Mesothelial cell of epicardium (in vitro differentiated cells): ENCODE measurements around the gene ZNF548. TPM values are rescaled to one million over a fixed set of nuclear protein-coding genes. Genes with fewer than 3 reads are reported as not detected.

Experiments
- DNase-seq, 2 experiments: peaks; one replicate each; pipeline ENCODE4 v3.0.0; 2021; ENCODE audit warnings: low spot score in 2 of 2; ENCODE audit not compliant: unreplicated experiment in 2 of 2
- H3K27ac Mint-ChIP-seq: 2 replicates; pipeline ENCODE4 v1.8.0; 2021; ENCODE audit warnings: mixed read lengths
- H3K27me3 Mint-ChIP-seq: 2 replicates; pipeline ENCODE4 v1.8.0; 2021; ENCODE audit warnings: low read depth, mixed read lengths
- H3K36me3 Mint-ChIP-seq: 2 replicates; pipeline ENCODE4 v1.8.0; 2021; ENCODE audit warnings: mixed read lengths
- H3K4me1 Mint-ChIP-seq: 2 replicates; pipeline ENCODE4 v1.8.0; 2021; ENCODE audit warnings: mixed read lengths
- H3K4me3 Mint-ChIP-seq: 2 replicates; pipeline ENCODE4 v1.8.0; 2021; ENCODE audit warnings: mild to moderate bottlenecking, moderate library complexity, mixed read lengths
- H3K9me3 Mint-ChIP-seq: 2 replicates; pipeline ENCODE4 v1.8.0; 2021; ENCODE audit warnings: mixed read lengths
- CTCF ChIP-seq: fragments of 200-600 bp; sonication (generic); IDR thresholded peaks from one replicate; pipeline ENCODE4 v1.5.0; 2021; ENCODE audit warnings: antibody characterized with exemption; ENCODE audit not compliant: unreplicated experiment
- total RNA-seq: library from RNA; stranded (reverse); gene quantifications from 3 replicates; pipeline ENCODE4 v1.2.1, GENCODE V29; 2021

Gene ZNF548
- total RNA-seq, 1 donor from 2014 or later: 39.1 TPM

- TF ChIP-seq CTCF: no peak
- no peak overlapping the region for H3K4me3 Mint-ChIP-seq
- no peaks in the 10 kb centered on the region for H3K27me3 Mint-ChIP-seq
- H3K36me3 Mint-ChIP-seq: peaks cover 57% of the 10 kb centered on the region
- no peaks in the 10 kb centered on the region for H3K4me1 Mint-ChIP-seq
- no peak overlapping the region for H3K27ac Mint-ChIP-seq
- peaks cover 18% of the 10 kb centered on the region for H3K9me3 Mint-ChIP-seq
- DNase-seq: no peak
These were observed 52.5 kb downstream of the ZNF548 start for GRCh38 chr19:57441979-57442752.

- no peak for TF ChIP-seq CTCF
- no peak for DNase-seq
- Mint-ChIP-seq H3K27me3 (no peaks in the 10 kb centered on the region), H3K9me3 (peaks cover 18% of the 10 kb centered on the region), H3K4me3 (no peak overlapping the region), H3K4me1 (no peaks in the 10 kb centered on the region), H3K27ac (no peak overlapping the region), H3K36me3 (peaks cover 57% of the 10 kb centered on the region)
These were observed 53.6 kb downstream of the ZNF548 start for GRCh38 chr19:57443121-57443696.

- Mint-ChIP-seq H3K36me3 (peaks cover 52% of the 10 kb centered on the region), H3K27ac (no peak overlapping the region), H3K9me3 (peaks cover 54% of the 10 kb centered on the region), H3K4me1 (no peaks in the 10 kb centered on the region), H3K27me3 (no peaks in the 10 kb centered on the region), H3K4me3 (no peak overlapping the region)
- TF ChIP-seq CTCF: no peak
- no peak for DNase-seq
These were observed 62.7 kb downstream of the ZNF548 start for GRCh38 chr19:57452307-57452706.

Other genes starting within 250 kb of the ZNF548 start
- not detected in 3 replicates for gene ZIM3, start 244.7 kb upstream of the ZNF548 start, total RNA-seq
- not detected in 3 replicates for gene DUXA, start 222.4 kb upstream of the ZNF548 start, total RNA-seq
- 39.6 to 43.0 TPM (median 41.1 TPM) in 3 replicates for gene ZNF264, start 198.4 kb upstream of the ZNF548 start, total RNA-seq
- gene AURKC, start 158.8 kb upstream of the ZNF548 start, total RNA-seq: 1.1 to 1.4 TPM (median 1.3 TPM) in 3 replicates
- 20.8 to 23.3 TPM (median 21.1 TPM) in 3 replicates for gene ZNF805, start 149.2 kb upstream of the ZNF548 start, total RNA-seq
- 72.7 to 80.0 TPM (median 76.2 TPM) in 3 replicates for gene ZNF460, start 109.4 kb upstream of the ZNF548 start, total RNA-seq
- gene ZNF543, start 69.4 kb upstream of the ZNF548 start, total RNA-seq: 11.7 to 12.1 TPM (median 12.0 TPM) in 3 replicates
- 12.2 to 13.6 TPM (median 13.2 TPM) in 3 replicates for gene ZNF304, start 38.6 kb upstream of the ZNF548 start, total RNA-seq
- 10.3 to 12.4 TPM (median 12.2 TPM) in 3 replicates for gene TRAPPC2B, start 26.3 kb upstream of the ZNF548 start, total RNA-seq
- 3.9 to 6.8 TPM (median 4.7 TPM) in 3 replicates for gene ZNF547, start 26.3 kb upstream of the ZNF548 start, total RNA-seq
- 16.3 to 18.4 TPM (median 17.4 TPM) in 3 replicates for gene ZNF17, start 21.3 kb downstream of the ZNF548 start, total RNA-seq
- 20.1 to 23.7 TPM (median 21.9 TPM) in 3 replicates for gene ZNF749, start 45.5 kb downstream of the ZNF548 start, total RNA-seq
- gene VN1R1, start 67.3 kb downstream of the ZNF548 start, total RNA-seq: 1.2 to 1.7 TPM (median 1.6 TPM) in 3 replicates
- gene ZNF772, start 87.7 kb downstream of the ZNF548 start, total RNA-seq: 13.8 to 15.5 TPM (median 14.0 TPM) in 3 replicates
- 20.0 to 22.3 TPM (median 22.3 TPM) in 3 replicates for gene ZNF419, start 97.9 kb downstream of the ZNF548 start, total RNA-seq
- 9.3 to 9.7 TPM (median 9.4 TPM) in 3 replicates for gene ZNF773, start 110.1 kb downstream of the ZNF548 start, total RNA-seq
- 11.1 to 11.5 TPM (median 11.3 TPM) in 3 replicates for gene ZNF549, start 137.5 kb downstream of the ZNF548 start, total RNA-seq
- gene ZNF550, start 170.0 kb downstream of the ZNF548 start, total RNA-seq: 10.3 to 13.3 TPM (median 11.3 TPM) in 3 replicates
- 9.4 to 10.0 TPM (median 9.5 TPM) in 3 replicates for gene ZNF416, start 189.1 kb downstream of the ZNF548 start, total RNA-seq
- gene ZIK1, start 194.3 kb downstream of the ZNF548 start, total RNA-seq: 15.4 to 17.1 TPM (median 16.7 TPM) in 3 replicates
- gene ZNF530, start 210.0 kb downstream of the ZNF548 start, total RNA-seq: 4.8 to 6.1 TPM (median 6.0 TPM) in 3 replicates
- 33.5 to 40.5 TPM (median 40.4 TPM) in 3 replicates for gene ZNF134, start 224.4 kb downstream of the ZNF548 start, total RNA-seq
- 25.3 to 28.7 TPM (median 25.4 TPM) in 3 replicates for gene ZNF211, start 243.3 kb downstream of the ZNF548 start, total RNA-seq